Psoas muscle (tissue), 8 donors: ENCODE measurements around the gene DLG5. TPM values are rescaled to one million over a fixed set of nuclear protein-coding genes. Genes with fewer than 3 reads are reported as not detected.

Experiments used
- ATAC-seq, 4 donors: fragments of 200-7000 bp; cut with Tn5 transposase; one replicate each; pipeline ENCODE4 v1.9.1; 2020; ENCODE audit warnings: moderate library complexity in 3 of 4, mild to moderate bottlenecking in 2 of 4
- DNase-seq, 2 donors: peaks; one replicate each; pipeline ENCODE4 v3.0.0-alpha.2; 2020
- H3K27ac ChIP-seq: fragments of 200-600 bp; one replicate; pipeline ENCODE4 v1.8.0; 2022
- H3K27me3 ChIP-seq, 3 donors: fragments of 200-600 bp in 1 of 3; one replicate each; pipeline versions ENCODE4 v1.6.1 to v1.8.0; 2013 to 2022; ENCODE audit warnings: low read length in 2 of 3, mild to moderate bottlenecking in 2 of 3, moderate library complexity in 1 of 3; ENCODE audit not compliant: insufficient read depth in 3 of 3
- H3K36me3 ChIP-seq, 2 donors: fragments of 200-600 bp in 1 of 2; one replicate each; pipeline versions ENCODE4 v1.6.1 to v1.8.0; 2013 to 2022; ENCODE audit warnings: low read depth in 1 of 2, mild to moderate bottlenecking in 1 of 2, moderate library complexity in 1 of 2; ENCODE audit not compliant: insufficient read depth in 1 of 2
- H3K4me1 ChIP-seq: fragments of 200-600 bp; one replicate; pipeline ENCODE4 v1.8.0; 2022
- H3K4me3 ChIP-seq: fragments of 200-600 bp; one replicate; pipeline ENCODE4 v1.8.0; 2022; ENCODE audit warnings: mild to moderate bottlenecking
- H3K9me3 ChIP-seq: fragments of 200-600 bp; one replicate; pipeline ENCODE4 v1.8.0; 2022
- CTCF ChIP-seq: fragments of 200-600 bp; IDR thresholded peaks from one replicate; pipeline ENCODE4 v1.8.0; 2022; ENCODE audit warnings: antibody characterized with exemption
- WGBS, 3 donors: extraction: QIAGEN DNeasy Blood & Tissue Kit; methylation state at CpG; one replicate each; pipeline versions ENCODE4 v1.1.6 to v1.1.7; 2013; 5-methylcytosine and 5-hydroxymethylcytosine counted together
- intact Hi-C, 2 donors: fragments of 100-400 bp; cut with DNase I; formaldehyde crosslinking; loops; one replicate each; pipeline versions ENCODE4 v1.11.0 to v1.14.2; 2022
- polyA plus RNA-seq, 3 donors: library from polyadenylated mRNA; stranded (reverse); fragments of 200-250 nt; gene quantifications; one replicate each; pipeline ENCODE4 v1.2.3, GENCODE V29; 2013
- total RNA-seq, 4 donors: library from RNA; stranded (reverse); fragmentation: NEBNext Ultra II Directional in 2 of 4; extraction: Animal tissue kit (Norgen Biotek cat#: 25700) in 2 of 4; gene quantifications; one replicate each; pipeline versions ENCODE4 v1.2.1 to v1.2.4, GENCODE V29; 2021 to 2023
- donor health status: healthy with polysubstance abuse.
- donor health status: DM: no; HTN: no; CAD: no; lungs with moderate emphysema.
- donor health status: Bipolar disorder and iron deficiency.
- donor health status: healthy.
- donor health status: DM: yes; HTN: yes; CAD: no.
- donor health status: DM: no; HTN: no; CAD: no.
- donor health status: DM: no; HTN: no; CAD: no.
- donor health status: DM: yes; HTN: yes; CAD: no.

Gene DLG5
- total and polyA plus RNA-seq, 7 donors = 10.2 to 62.9 (median 36.9) TPM

- Histone ChIP-seq H3K4me3 (no peak overlapping the region), H3K27me3 (no peaks in the 10 kb centered on the region), H3K4me1 (no peaks in the 10 kb centered on the region), H3K27ac (no peak overlapping the region), H3K36me3 (no peaks in the 10 kb centered on the region), H3K9me3 (peaks cover 8% of the 10 kb centered on the region)
- ATAC-seq (no peak), DNase-seq (no peak)
- TF ChIP-seq CTCF = no peak
- 85 to 88% (median 85%) methylated on average over 2 of the region's 2 CpGs for WGBS, 3 donors
- intact Hi-C loops = no loop called here
Observed at GRCh38 chr10:77741746-77742145, 184.8 kb downstream of the DLG5 start.

Other genes starting within 250 kb of the DLG5 start
- 10 to 100 TPM; 11.8 to 16.5 (median 14.1) TPM for gene POLR3A, start 102.8 kb upstream of the DLG5 start, total RNA-seq
- 10 to 100 TPM in 1 of 3 donors, 1 to 10 TPM in 2; 5.2 to 14.2 (median 8.9) TPM for gene POLR3A, start 102.8 kb upstream of the DLG5 start, polyA plus RNA-seq
- 1,000 to 10,000 TPM in 3 of 4 donors, 100 to 1,000 TPM in 1; 980 to 1,456 (median 1,110) TPM for gene RPS24, start 107.1 kb upstream of the DLG5 start, total RNA-seq
- gene RPS24, start 107.1 kb upstream of the DLG5 start, polyA plus RNA-seq = 1,000 to 10,000 TPM; 2,584 to 4,077 (median 3,663) TPM